HG02571 (cell line): Measurements from ENCODE around the gene PACS2.

Source experiments
- ATAC-seq: cut with Tn5 transposase; IDR thresholded peaks from one replicate; pipeline ENCODE4 v1.9.1; 2021; ENCODE audit warnings: mild to moderate bottlenecking, moderate library complexity; ENCODE audit not compliant: unreplicated experiment

Gene PACS2

GRCh38 chr14:105419195-105420091, 104.9 kb downstream of the PACS2 start, which contains the start of gene MTA1:
Gene MTA1, plus strand, starts transcription at chr14:105419827. Its CDS starts 209 bp downstream, at chr14:105420036.
- no peak for ATAC-seq

- ATAC-seq, result no peak
These were observed 105.8 kb downstream of the PACS2 start for GRCh38 chr14:105420101-105420973.

- no peak for ATAC-seq
These were observed 106.6 kb downstream of the PACS2 start for GRCh38 chr14:105420974-105421674.

- ATAC-seq, result no peak
These were observed 107.4 kb downstream of the PACS2 start for GRCh38 chr14:105421723-105422615.

- no peak for ATAC-seq
These were observed 108.3 kb downstream of the PACS2 start for GRCh38 chr14:105422695-105423487.

GRCh38 chr14:105423488-105424195, 109.1 kb downstream of the PACS2 start:
- ATAC-seq, result no peak

GRCh38 chr14:105424861-105425260, 110.3 kb downstream of the PACS2 start:
- ATAC-seq, result no peak

- ATAC-seq, result no peak
These were observed 111.3 kb downstream of the PACS2 start for GRCh38 chr14:105425823-105426247.

GRCh38 chr14:105426416-105427130, 112.0 kb downstream of the PACS2 start:
- no peak for ATAC-seq

GRCh38 chr14:105427412-105427811, 112.9 kb downstream of the PACS2 start:
- no peak for ATAC-seq

GRCh38 chr14:105427936-105428485, 113.5 kb downstream of the PACS2 start:
- no peak for ATAC-seq

GRCh38 chr14:105430042-105430441, 115.5 kb downstream of the PACS2 start:
- ATAC-seq, result no peak

GRCh38 chr14:105430565-105430964, 116.0 kb downstream of the PACS2 start:
- ATAC-seq, result no peak

GRCh38 chr14:105431256-105431655, 116.7 kb downstream of the PACS2 start:
- no peak for ATAC-seq

- ATAC-seq, result no peak
These were observed 118.1 kb downstream of the PACS2 start for GRCh38 chr14:105432657-105433056.

GRCh38 chr14:105433161-105433605, 118.6 kb downstream of the PACS2 start:
- ATAC-seq, result no peak

GRCh38 chr14:105436402-105436801, 121.9 kb downstream of the PACS2 start:
- ATAC-seq, result no peak
